Left colon (tissue), 2 donors: ENCODE data around the gene FAM53A. TPM values are rescaled to one million over a fixed set of nuclear protein-coding genes. Genes with fewer than 3 reads are reported as not detected.

ENCODE experiments used
- ATAC-seq: fragments of 200-7000 bp; cut with Tn5 transposase; one replicate; pipeline ENCODE4 v1.9.1; 2020; ENCODE audit warnings: mild to moderate bottlenecking, moderate library complexity
- DNase-seq, 2 donors: peaks; one replicate each; pipeline ENCODE4 v3.0.0-alpha.2; 2020
- intact Hi-C, 2 donors: fragments of 100-400 bp; cut with DNase I in 1 of 2; cut with micrococcal nuclease in 1 of 2; formaldehyde crosslinking; loops; one replicate each; pipeline versions ENCODE4 v1.11.2 to v1.14.0; 2022; cut with DNase I, micrococcal nuclease
- long read RNA-seq: library from polyadenylated mRNA; unstranded; transcript quantifications from one replicate; pipeline ENCODE4 v2.0.0, GENCODE V29; 2021
- total RNA-seq, 2 donors: library from RNA; stranded (reverse); fragmentation: NEBNext Ultra II Directional; extraction: Animal tissue kit (Norgen Biotek cat#: 25700); gene quantifications; one replicate each; pipeline ENCODE4 v1.2.1, GENCODE V29; 2021
- donor health status: DM: no; HTN: no; CAD: no.
- donor health status: DM: yes; HTN: yes; CAD: no.

Gene FAM53A
- under 1 TPM; 0.49 to 0.61 TPM for total RNA-seq
- long read RNA-seq, partial matches to known transcripts, result 0 of 1 reads
- long read RNA-seq, other reads (novel, unspliced or antisense), result 1 of 1 reads

GRCh38 chr4:1683736-1684505 lies at the start of gene FAM53A:
FAM53A (minus strand) TSS chr4:1684313; CDS start chr4:1668741, 15,572 bp downstream.
- intact Hi-C loops, result no loop called here
- peak; percentile 47 to 86 for DNase-seq
- ATAC-seq, result peak; percentile 91

- intact Hi-C loops, result no loop called here
- ATAC-seq, result no peak
- no peak for DNase-seq
These were observed 48.8 kb upstream of the FAM53A start for GRCh38 chr4:1732911-1733310.

GRCh38 chr4:1731180-1731579 lies 47.1 kb upstream of the FAM53A start:
- ATAC-seq (no peak), DNase-seq (no peak)
- intact Hi-C loops, result no loop called here

- intact Hi-C loops, result no loop called here
- ATAC-seq, result no peak
- no peak for DNase-seq
These were observed 46.5 kb upstream of the FAM53A start for GRCh38 chr4:1730532-1731135.

GRCh38 chr4:1728061-1728980 lies 44.2 kb upstream of the FAM53A start:
- intact Hi-C loops, result loop anchor here in 1 of 2 donors (5.0 kb wide), 1 partner anchor 36 kb away; no protein-coding TSS in a partner anchor
- DNase-seq (no peak), ATAC-seq (no peak)

- intact Hi-C loops, result loop anchor here in 1 of 2 donors (5.0 kb wide), 1 partner anchor 35 kb away; no protein-coding TSS in a partner anchor
- peak; percentile 47 to 69 for DNase-seq
- ATAC-seq, result peak; percentile 46
These were observed 43.3 kb upstream of the FAM53A start for GRCh38 chr4:1727117-1728031.

GRCh38 chr4:1726146-1726934 lies 42.2 kb upstream of the FAM53A start:
- ATAC-seq (peak; percentile 69), DNase-seq (peak; percentile 83 to 94)
- intact Hi-C loops, result loop anchor here in 1 of 2 donors (5.0 kb wide), 1 partner anchor 34 kb away; no protein-coding TSS in a partner anchor

GRCh38 chr4:1725521-1725920 lies 41.4 kb upstream of the FAM53A start:
- DNase-seq, result no peak
- intact Hi-C loops, result loop anchor here in 1 of 2 donors (5.0 kb wide), 1 partner anchor 33 kb away; no protein-coding TSS in a partner anchor
- ATAC-seq, result no peak

- peak in 1 of 2 donors; percentile 19 for DNase-seq
- intact Hi-C loops, result no loop called here
- ATAC-seq, result no peak
These were observed 39.2 kb upstream of the FAM53A start for GRCh38 chr4:1723131-1723801.

- no peak for ATAC-seq
These were observed 38.5 kb upstream of the FAM53A start for GRCh38 chr4:1722551-1723118.

GRCh38 chr4:1721666-1722550 lies 37.8 kb upstream of the FAM53A start:
- DNase-seq (peak in 1 of 2 donors; percentile 44), ATAC-seq (no peak)
- intact Hi-C loops, result no loop called here

More at GRCh38 chr4:1722551-1723118, 38.5 kb upstream of the FAM53A start:
- DNase-seq, result peak in 1 of 2 donors; percentile 30
- intact Hi-C loops, result no loop called here

- intact Hi-C loops, result no loop called here
- ATAC-seq (peak; percentile 84), DNase-seq (peak; percentile 95 to 97)
These were observed 37.0 kb upstream of the FAM53A start, which contains the start of the genes TACC3 and TMEM129 for GRCh38 chr4:1721003-1721665. TACC3 (plus strand) TSS chr4:1721521; CDS start chr4:1723422, 1,901 bp downstream. TMEM129 (minus strand) TSS chr4:1721323; CDS start chr4:1720837, 486 bp downstream.

- intact Hi-C loops, result no loop called here
- peak; percentile 53 for ATAC-seq
These were observed 36.3 kb upstream of the FAM53A start for GRCh38 chr4:1720163-1720983.

More at GRCh38 chr4:1720163-1720983, 36.3 kb upstream of the FAM53A start:
- peak; percentile 56 to 71 for DNase-seq
